ENCODE measurements around the gene STK10.

DNA sequence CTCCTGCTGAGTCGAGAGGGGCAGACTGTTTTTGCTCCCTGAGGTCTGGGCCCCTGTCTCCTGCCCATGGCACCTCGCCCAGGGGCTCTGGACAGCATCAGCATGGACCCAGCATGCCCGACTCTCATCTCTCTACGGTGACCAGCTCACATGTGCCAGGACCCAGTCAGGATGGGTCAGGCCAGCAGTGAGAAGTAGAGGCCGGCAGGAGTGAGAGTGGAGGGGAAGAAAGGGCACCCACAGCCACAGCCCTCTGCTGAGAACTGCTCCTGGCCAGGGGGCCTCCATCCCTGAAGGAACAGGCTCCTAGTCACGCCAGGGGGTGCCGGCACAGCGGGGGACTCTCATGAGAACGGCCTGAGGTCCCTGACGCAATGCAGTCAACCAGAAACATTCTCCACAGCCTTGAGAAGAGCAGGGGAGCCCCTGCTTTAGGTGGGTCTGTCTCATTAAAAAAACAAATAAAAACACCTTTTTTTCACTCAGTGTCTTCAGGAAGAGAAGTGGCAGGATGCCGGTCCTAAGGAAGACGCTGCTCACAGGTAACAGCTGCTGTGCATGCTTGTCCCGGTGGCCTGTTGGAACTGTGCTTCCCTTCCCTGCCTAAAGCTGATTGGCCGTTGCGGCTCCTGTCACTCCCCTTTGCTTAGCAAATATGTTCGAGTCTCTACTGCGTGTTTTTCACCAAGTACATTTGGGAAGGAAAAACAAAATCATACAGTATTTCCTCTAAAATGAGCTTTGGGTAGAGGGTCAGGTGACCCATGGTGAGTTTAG, 95.9 kb downstream of the STK10 start:
- TF ChIP-seq EZH2 (IDR thresholded peaks at IDR 0.05; ENCODE audit: low read depth, unreplicated experiment) (no peak), POLR2AphosphoS5 (IDR thresholded peaks at IDR 0.05; ENCODE audit: low read depth) (no peak), CREB1 (CRISPR knock-in tag; IDR thresholded peaks at IDR 0.05; ENCODE audit: low read depth) (no peak), EZH2phosphoT487 (IDR thresholded peaks at IDR 0.05; ENCODE audit: unreplicated experiment) (no peak), STAT1 (IDR thresholded peaks at IDR 0.05; ENCODE audit: unreplicated experiment) (no peak), NANOG (IDR thresholded peaks at IDR 0.05; ENCODE audit: borderline replicate concordance) (no peak), JUNB (IDR thresholded peaks at IDR 0.05; ENCODE audit: unreplicated experiment) (no peak), ZNF114 (CRISPR knock-in tag; IDR thresholded peaks at IDR 0.05) (no peak), ZNF331 (CRISPR knock-in tag; IDR thresholded peaks at IDR 0.05; ENCODE audit: low read depth) (no peak)
- TF ChIP-seq, protein P1, sequence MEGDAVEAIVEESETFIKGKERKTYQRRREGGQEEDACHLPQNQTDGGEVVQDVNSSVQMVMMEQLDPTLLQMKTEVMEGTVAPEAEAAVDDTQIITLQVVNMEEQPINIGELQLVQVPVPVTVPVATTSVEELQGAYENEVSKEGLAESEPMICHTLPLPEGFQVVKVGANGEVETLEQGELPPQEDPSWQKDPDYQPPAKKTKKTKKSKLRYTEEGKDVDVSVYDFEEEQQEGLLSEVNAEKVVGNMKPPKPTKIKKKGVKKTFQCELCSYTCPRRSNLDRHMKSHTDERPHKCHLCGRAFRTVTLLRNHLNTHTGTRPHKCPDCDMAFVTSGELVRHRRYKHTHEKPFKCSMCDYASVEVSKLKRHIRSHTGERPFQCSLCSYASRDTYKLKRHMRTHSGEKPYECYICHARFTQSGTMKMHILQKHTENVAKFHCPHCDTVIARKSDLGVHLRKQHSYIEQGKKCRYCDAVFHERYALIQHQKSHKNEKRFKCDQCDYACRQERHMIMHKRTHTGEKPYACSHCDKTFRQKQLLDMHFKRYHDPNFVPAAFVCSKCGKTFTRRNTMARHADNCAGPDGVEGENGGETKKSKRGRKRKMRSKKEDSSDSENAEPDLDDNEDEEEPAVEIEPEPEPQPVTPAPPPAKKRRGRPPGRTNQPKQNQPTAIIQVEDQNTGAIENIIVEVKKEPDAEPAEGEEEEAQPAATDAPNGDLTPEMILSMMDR (conservative IDR thresholded peaks at IDR 0.05; ENCODE audit: low read depth in 2 of 2), result no peak
- TF ChIP-seq, protein P2, sequence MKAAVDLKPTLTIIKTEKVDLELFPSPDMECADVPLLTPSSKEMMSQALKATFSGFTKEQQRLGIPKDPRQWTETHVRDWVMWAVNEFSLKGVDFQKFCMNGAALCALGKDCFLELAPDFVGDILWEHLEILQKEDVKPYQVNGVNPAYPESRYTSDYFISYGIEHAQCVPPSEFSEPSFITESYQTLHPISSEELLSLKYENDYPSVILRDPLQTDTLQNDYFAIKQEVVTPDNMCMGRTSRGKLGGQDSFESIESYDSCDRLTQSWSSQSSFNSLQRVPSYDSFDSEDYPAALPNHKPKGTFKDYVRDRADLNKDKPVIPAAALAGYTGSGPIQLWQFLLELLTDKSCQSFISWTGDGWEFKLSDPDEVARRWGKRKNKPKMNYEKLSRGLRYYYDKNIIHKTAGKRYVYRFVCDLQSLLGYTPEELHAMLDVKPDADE (IDR thresholded peaks at IDR 0.05), result no peak
- TF ChIP-seq, protein P3, sequence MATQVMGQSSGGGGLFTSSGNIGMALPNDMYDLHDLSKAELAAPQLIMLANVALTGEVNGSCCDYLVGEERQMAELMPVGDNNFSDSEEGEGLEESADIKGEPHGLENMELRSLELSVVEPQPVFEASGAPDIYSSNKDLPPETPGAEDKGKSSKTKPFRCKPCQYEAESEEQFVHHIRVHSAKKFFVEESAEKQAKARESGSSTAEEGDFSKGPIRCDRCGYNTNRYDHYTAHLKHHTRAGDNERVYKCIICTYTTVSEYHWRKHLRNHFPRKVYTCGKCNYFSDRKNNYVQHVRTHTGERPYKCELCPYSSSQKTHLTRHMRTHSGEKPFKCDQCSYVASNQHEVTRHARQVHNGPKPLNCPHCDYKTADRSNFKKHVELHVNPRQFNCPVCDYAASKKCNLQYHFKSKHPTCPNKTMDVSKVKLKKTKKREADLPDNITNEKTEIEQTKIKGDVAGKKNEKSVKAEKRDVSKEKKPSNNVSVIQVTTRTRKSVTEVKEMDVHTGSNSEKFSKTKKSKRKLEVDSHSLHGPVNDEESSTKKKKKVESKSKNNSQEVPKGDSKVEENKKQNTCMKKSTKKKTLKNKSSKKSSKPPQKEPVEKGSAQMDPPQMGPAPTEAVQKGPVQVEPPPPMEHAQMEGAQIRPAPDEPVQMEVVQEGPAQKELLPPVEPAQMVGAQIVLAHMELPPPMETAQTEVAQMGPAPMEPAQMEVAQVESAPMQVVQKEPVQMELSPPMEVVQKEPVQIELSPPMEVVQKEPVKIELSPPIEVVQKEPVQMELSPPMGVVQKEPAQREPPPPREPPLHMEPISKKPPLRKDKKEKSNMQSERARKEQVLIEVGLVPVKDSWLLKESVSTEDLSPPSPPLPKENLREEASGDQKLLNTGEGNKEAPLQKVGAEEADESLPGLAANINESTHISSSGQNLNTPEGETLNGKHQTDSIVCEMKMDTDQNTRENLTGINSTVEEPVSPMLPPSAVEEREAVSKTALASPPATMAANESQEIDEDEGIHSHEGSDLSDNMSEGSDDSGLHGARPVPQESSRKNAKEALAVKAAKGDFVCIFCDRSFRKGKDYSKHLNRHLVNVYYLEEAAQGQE (IDR thresholded peaks at IDR 0.05; ENCODE audit: unreplicated experiment), result no peak
